GM12878 (cell line): Measurements from ENCODE around the gene ATP6V0A1. TPM values are rescaled to one million over a fixed set of nuclear protein-coding genes. Genes with fewer than 3 reads are reported as not detected.

Experiments used
- ATAC-seq: fragments of 200-7000 bp; cut with Tn5 transposase; 3 replicates; pipeline ENCODE4 v1.9.1; 2020; ENCODE audit warnings: mild to moderate bottlenecking, moderate library complexity
- BruUV-seq: library from RNA; stranded (reverse); fragments of 400-500 nt; replicated peaks from 2 replicates; lab custom pipeline; 2021; lab: Mats Ljungman, UMichigan
- CTCF ChIA-PET: fragments of 300-600 bp; sonication (Branson Sonifier 250); formaldehyde crosslinking; extraction: SDS; loops from one replicate; lab custom pipeline; 2021; ENCODE audit warnings: inconsistent platforms; lab: Yijun Ruan, JAX
- POLR2A ChIA-PET: fragments of 350-600 bp; formaldehyde crosslinking; extraction: SDS; loops from one replicate; lab custom pipeline; 2021; ENCODE audit warnings: inconsistent platforms; lab: Charles Lee
- RAD21 ChIA-PET: fragments of 300-600 bp; sonication (Branson Sonifier 250); formaldehyde crosslinking; loops from one replicate; lab custom pipeline; 2023; ENCODE audit warnings: antibody characterized with exemption; ENCODE audit not compliant: unreplicated experiment; lab: Charles Lee
- SMC1A ChIA-PET: fragments of 300-600 bp; sonication (Branson Sonifier 250); formaldehyde crosslinking; loops from one replicate; lab custom pipeline; 2023; ENCODE audit not compliant: unreplicated experiment, uncharacterized antibody; lab: Charles Lee
- DNase-seq: peaks from one replicate; pipeline ENCODE4 v3.0.0-alpha.2; 2011; ENCODE audit warnings: low read depth, low spot score
- FAIRE-seq: peaks from 3 replicates; lab custom pipeline; 2011; peaks lifted over from hg19 to GRCh38; lab: Jason Lieb, UNC
- H2AFZ ChIP-seq: 2 replicates; pipeline ENCODE4 v1.6.0; 2011; ENCODE audit warnings: low read depth, low read length, control low read depth; ENCODE audit not compliant: control insufficient read depth
- H3K27ac ChIP-seq: 2 replicates; pipeline ENCODE4 v1.5.1; 2011; ENCODE audit warnings: control low read depth; ENCODE audit not compliant: control insufficient read depth, insufficient read depth
- H3K27me3 ChIP-seq, 2 experiments: replicated peaks in 1 of 2; 2 replicates each; pipeline versions ENCODE4 v1.6.0 to v1.6.1; 2011; ENCODE audit warnings: low read length in 1 of 2; ENCODE audit not compliant: control insufficient read depth in 2 of 2, insufficient read depth in 2 of 2
- H3K36me3 ChIP-seq, 2 experiments: 2 replicates each; pipeline ENCODE4 v1.5.1; 2011; ENCODE audit warnings: low read length in 1 of 2; ENCODE audit not compliant: control insufficient read depth in 2 of 2, insufficient read depth in 2 of 2
- H3K4me1 ChIP-seq: 2 replicates; pipeline ENCODE4 v1.6.1; 2011; ENCODE audit warnings: mild to moderate bottlenecking, low read length, moderate library complexity, mixed read lengths; ENCODE audit not compliant: control insufficient read depth, insufficient read depth
- H3K4me2 ChIP-seq: 2 replicates; pipeline ENCODE4 v1.6.0; 2011; ENCODE audit warnings: control low read depth; ENCODE audit not compliant: control insufficient read depth, insufficient read depth
- H3K4me3 ChIP-seq: fragments of 200-600 bp; sonication (generic); 2 replicates; pipeline ENCODE4 v1.5.1; 2016
- H3K79me2 ChIP-seq: 2 replicates; pipeline ENCODE4 v1.6.0; 2011; ENCODE audit warnings: low read length; ENCODE audit not compliant: control insufficient read depth, insufficient read depth
- H3K9ac ChIP-seq: 2 replicates; pipeline ENCODE4 v1.8.0; 2011; ENCODE audit warnings: low read length, control low read depth, mixed read lengths; ENCODE audit not compliant: control insufficient read depth, insufficient read depth
- H3K9me3 ChIP-seq: replicated peaks from 3 replicates; pipeline ENCODE4 v1.5.1; 2011; ENCODE audit warnings: mild to moderate bottlenecking, low read length; ENCODE audit not compliant: control insufficient read depth, insufficient read depth
- H4K20me1 ChIP-seq: 2 replicates; pipeline ENCODE4 v1.6.0; 2011; ENCODE audit not compliant: control insufficient read depth, insufficient read depth
- CBX5 ChIP-seq: sonication (generic); IDR thresholded peaks from 2 replicates; pipeline ENCODE4 v1.6.1; 2016; ENCODE audit warnings: low read depth, moderate library complexity, mild to moderate bottlenecking, inconsistent platforms
- HCFC1 ChIP-seq: fragments of 150-350 bp; IDR thresholded peaks from 2 replicates; pipeline ENCODE4 v1.6.1; 2014; ENCODE audit warnings: low read length
- NFIC ChIP-seq: IDR thresholded peaks from 2 replicates; pipeline ENCODE4 v1.6.1; 2012; ENCODE audit warnings: low read depth, mild to moderate bottlenecking, inconsistent platforms, low read length, moderate library complexity
- POU2F2 ChIP-seq: IDR thresholded peaks from 3 replicates; pipeline ENCODE4 v1.6.1; 2011; ENCODE audit warnings: low read depth, mild to moderate bottlenecking, low read length, borderline replicate concordance
- RUNX3 ChIP-seq: IDR thresholded peaks from 2 replicates; pipeline ENCODE4 v1.6.1; 2012; ENCODE audit warnings: low read length, inconsistent platforms
- TCF12 ChIP-seq: IDR thresholded peaks from 2 replicates; pipeline ENCODE4 v1.6.1; 2011; ENCODE audit warnings: low read depth, mild to moderate bottlenecking, low read length
- TCF3 ChIP-seq: IDR thresholded peaks from 2 replicates; pipeline ENCODE4 v1.6.1; 2012; ENCODE audit warnings: low read depth, mild to moderate bottlenecking, low read length, borderline replicate concordance; ENCODE audit not compliant: insufficient read depth
- ZNF24 ChIP-seq: fragments of 450-650 bp; IDR thresholded peaks from 2 replicates; pipeline ENCODE4 v1.6.1; 2017; ENCODE audit warnings: antibody characterized with exemption, mild to moderate bottlenecking
- ZNF274 ChIP-seq: IDR thresholded peaks from one replicate; pipeline ENCODE4 v1.8.0; 2011; ENCODE audit not compliant: insufficient read length, insufficient read depth
- WGBS: methylation state at CpG from one replicate; pipeline ENCODE4 v1.1.6; 2016; ENCODE audit warnings: low lambda C conversion rate; ENCODE audit not compliant: insufficient replicate concordance, insufficient coverage; ENCODE audit errors: missing lambda C conversion rate; 5-methylcytosine and 5-hydroxymethylcytosine counted together
- in situ Hi-C: fragments of 300-500 bp; cut with MboI; formaldehyde crosslinking; loops from 9 replicates; pipeline ENCODE4 v1.14.3; 2018; ENCODE audit warnings: mixed read lengths
- intact Hi-C: fragments of 100-400 bp; cut with micrococcal nuclease; formaldehyde crosslinking; loops from one replicate; pipeline ENCODE4 v1.14.2; 2022; ENCODE audit not compliant: unreplicated experiment
- polyA plus RNA-seq, 11 experiments: library from polyadenylated mRNA; depleted of rRNA in 4 of 11; unstranded in 6 of 11; stranded (reverse) in 5 of 11; fragments of >200 nt; fragmentation: Nextera tagmentation in 4 of 11; fragmentation: Illumina TruSeq in 1 of 11; extraction: Ambion mirVana in 4 of 11; extraction: Trizol in 1 of 11; gene quantifications; 1 replicate in 1 of 11; 2 replicates in 10 of 11; pipeline versions ENCODE4 v1.2.1 to v1.2.3, GENCODE V29; 2011 to 2016; ENCODE audit warnings: inconsistent platforms in 2 of 11, missing spikeins in 2 of 11, low read depth in 1 of 11
- total RNA-seq, 4 experiments: library from RNA; depleted of rRNA in 3 of 4; stranded (reverse); fragments of >200 nt in 3 of 4; fragmentation: Illumina TruSeq in 1 of 4; extraction: Trizol in 1 of 4; gene quantifications; 2 replicates each; pipeline versions ENCODE4 v1.2.1 to v1.2.3, GENCODE V29; 2013 to 2021

ATP6V0A1 gene
- total and polyA plus RNA-seq, 10 of the 15 experiments (the other 5 are each of a cell fraction or from before 2014, with no cell fraction given): 3.0 to 76.6 (median 30.9) TPM

DNA sequence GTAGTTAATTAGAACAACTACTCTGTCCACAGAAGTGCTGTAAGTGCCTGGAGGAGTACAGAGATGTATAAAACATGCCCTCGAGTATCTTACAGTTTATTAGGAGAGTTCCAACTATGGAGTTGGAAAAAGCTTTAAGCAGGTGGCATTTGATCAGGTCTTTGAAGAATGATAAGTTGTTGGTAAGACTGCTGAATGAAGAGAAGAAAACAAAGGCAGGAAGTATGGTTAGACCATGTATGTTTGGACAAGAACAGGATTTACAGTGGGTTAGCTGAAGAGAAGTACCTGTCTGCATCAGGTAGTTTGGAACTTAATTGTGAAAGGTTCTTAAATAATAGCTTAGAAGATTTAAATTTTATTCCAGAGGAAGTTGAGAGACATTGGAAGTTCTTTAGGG lies 29.4 kb downstream of the ATP6V0A1 start:
- H3K79me2 ChIP-seq: no peaks in the 10 kb centered on the region
- no peak for DNase-seq
- no peak overlapping the region for H3K27ac ChIP-seq
- no peaks in the 10 kb centered on the region for H3K4me1 ChIP-seq
- no peaks in the 10 kb centered on the region for H3K9me3 ChIP-seq
- ATAC-seq: no peak
- TF ChIP-seq HCFC1 (no peak), RUNX3 (no peak), ZNF24 (no peak), TCF3 (no peak), NFIC (no peak), POU2F2 (no peak), ZNF274 (no peak), CBX5 (no peak), TCF12 (no peak)
- no peak overlapping the region for H3K4me3 ChIP-seq
- H3K9ac ChIP-seq: no peak overlapping the region
- no peak overlapping the region for H3K4me2 ChIP-seq
- in situ Hi-C loops: no loop called here
- H3K27me3 ChIP-seq: no peaks in the 10 kb centered on the region
- CTCF ChIA-PET: interaction anchor here (0.8 to 1.1 kb wide), 4 partner anchors 25 to 48 kb away, joined by 3 to 4 read pairs (median 3); no protein-coding TSS in a partner anchor
- no peaks in the 10 kb centered on the region for H4K20me1 ChIP-seq
- FAIRE-seq: no peak
- 37% methylated on average over 1 of the region's 1 CpG for WGBS
- RAD21 ChIA-PET: interaction anchor here (1.9 kb wide), 1 partner anchor 13 kb away, joined by 5 read pairs; no protein-coding TSS in a partner anchor
- no peak overlapping the region for H2AFZ ChIP-seq
- SMC1A ChIA-PET: interaction anchor here (1.0 to 1.7 kb wide), 4 partner anchors 13 to 28 kb away, joined by 3 to 4 read pairs (median 4); no protein-coding TSS in a partner anchor
- no TSS peak for BruUV-seq
- POLR2A ChIA-PET: no interaction called here
- intact Hi-C loops: no loop called here
- H3K36me3 ChIP-seq: peaks cover 11 to 20% of the 10 kb centered on the region in 2 experiments
